ENCODE measurements around the gene TLL1.

The TLL1 gene

DNA sequence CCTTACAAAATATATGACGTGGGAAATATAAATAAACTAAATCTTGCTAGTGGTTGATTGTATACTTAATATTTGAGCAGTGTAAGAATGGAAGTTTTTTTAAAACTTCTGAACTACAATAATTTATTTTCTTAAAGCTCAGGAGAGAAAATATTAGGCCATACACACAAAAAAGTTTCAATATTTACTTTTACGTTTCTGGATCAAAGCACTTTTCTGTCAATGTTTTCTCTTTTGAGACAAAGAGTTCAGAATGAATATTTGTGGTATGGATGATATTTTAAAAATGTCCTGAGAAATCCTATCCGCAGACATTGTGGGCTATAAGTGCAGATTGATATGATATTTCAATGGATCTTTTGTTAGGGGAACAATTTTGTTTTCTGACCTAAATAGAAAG, 109.9 kb downstream of the TLL1 start:
- no peak for DNase-seq

DNA sequence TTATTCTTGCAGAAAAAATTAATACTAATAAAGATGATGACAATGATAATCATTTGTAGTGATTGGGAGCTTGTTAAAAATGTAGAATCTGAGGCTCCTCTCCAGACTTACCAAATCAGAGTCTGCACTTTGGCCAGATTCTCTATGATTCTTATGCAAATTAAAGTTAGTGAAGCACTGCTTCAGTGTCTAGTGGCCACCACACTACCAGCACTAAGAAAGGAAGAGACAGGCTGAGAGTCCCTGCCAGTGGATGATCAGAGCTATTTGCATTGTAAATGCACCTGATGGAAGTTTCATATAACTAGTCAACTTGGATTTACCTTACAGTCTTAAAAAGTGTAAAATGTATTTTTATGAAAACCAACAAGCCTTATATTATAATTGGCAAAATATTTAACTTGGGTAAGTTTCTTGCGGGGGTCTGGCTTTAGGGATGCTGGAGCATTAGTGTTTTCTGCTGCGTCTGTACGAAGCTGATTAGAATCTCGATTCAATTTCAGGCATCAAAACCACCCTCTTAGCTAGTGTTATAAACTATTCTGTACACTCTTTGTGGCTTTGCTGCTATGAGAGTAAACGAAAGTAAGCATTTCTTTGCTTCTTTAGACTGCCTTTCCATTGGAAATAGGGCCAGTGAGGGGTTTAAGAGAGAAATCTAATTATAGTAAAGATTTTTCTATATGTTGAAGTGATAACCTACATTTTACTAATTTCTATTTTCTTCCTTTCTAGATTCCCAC, 114.1 kb downstream of the TLL1 start:
- no peak for DNase-seq

DNA sequence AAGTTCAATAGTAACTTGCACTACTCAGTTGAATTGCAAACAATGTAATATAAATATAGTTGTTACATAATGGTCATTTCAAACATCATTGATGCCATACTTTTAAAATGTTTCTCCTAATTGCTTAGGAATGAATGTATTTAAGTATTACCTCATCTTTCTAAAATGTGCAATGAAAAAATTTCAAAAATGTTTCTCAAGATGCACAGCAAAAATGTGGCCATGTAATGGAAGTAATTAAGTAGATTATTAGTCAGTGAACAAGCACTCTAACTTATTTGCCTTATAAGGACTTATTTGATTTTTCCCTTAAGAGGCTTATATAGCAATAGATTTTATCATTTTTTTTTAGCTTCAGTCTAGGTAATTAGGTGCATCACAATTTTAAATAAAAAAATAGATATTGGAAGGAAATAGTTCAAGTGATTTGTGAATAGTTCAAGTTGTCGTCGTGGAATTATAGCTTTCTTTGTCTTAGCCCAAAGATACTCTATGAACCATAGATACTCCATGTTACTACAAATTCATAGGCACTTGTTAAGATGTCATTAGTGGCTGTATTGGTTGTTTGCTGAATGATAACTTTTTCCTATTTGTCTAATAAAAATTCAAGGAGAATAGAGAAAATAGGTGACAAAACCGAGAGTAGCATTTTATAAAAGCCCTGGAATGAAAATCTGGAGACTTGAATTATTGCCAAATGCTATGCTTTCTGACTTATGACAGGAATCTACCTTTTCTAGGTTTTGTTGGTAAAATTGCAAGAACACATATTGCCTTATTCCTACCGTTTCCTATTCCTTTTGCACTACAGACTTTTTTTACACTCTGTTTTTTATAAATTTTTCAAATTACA, 118.5 kb downstream of the TLL1 start:
- no peak for DNase-seq

DNA sequence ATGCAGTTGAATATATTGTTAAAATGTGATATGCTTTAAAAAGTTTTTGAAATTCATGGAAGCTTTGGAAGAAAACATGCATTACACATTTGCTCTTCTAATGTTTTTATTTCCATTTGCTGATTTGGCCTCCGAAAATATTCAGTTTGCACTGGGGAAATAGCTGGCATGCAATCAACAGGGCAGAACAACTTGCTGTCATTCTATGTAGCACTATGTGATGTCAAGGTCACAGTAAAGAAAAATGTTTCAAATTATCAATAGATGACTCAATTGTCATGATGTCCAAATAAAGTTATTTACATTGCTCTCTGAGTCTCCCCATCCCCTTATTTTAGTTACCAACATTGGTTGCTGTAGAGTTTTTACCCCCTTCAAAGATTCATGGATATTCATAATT, 119.2 kb downstream of the TLL1 start:
- DNase-seq = no peak

DNA sequence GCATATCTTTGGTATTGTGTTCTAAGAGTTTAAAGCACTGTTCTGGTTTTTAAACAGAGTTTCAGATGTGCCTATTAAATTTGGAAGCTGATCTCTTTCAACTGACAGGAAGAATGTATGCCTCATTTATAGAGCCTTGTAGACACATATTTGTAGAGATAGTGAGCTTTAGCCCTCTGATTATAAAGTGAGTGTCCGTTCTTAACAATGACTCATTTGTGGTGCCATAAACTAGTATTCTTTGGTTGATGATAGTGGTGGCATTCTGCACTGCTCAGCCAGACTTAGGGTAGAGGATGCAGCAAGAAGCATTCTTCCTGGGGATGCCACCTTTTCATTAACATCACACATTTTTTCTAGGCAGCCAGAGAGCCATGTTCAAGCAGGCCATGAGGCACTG, 121.7 kb downstream of the TLL1 start:
- no peak for DNase-seq

DNA sequence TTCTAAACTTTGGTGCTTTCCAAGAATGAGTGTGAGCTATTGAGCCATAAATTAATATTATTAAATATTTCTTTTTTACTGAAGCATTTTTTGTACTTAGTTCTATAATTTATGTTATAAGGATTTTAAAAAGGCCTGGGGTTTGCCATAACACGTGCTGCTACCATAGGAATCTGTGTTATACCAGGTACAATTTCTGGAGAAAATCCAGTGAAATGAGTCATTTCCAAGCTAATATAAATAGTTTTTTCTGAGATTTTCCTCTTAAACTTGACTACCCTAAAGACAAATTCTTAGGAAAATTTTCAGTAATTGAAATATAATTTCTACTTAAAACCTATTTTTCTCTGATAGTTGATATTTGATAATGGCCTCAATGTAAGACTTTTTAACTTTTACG, 130.8 kb downstream of the TLL1 start:
- DNase-seq = no peak

DNA sequence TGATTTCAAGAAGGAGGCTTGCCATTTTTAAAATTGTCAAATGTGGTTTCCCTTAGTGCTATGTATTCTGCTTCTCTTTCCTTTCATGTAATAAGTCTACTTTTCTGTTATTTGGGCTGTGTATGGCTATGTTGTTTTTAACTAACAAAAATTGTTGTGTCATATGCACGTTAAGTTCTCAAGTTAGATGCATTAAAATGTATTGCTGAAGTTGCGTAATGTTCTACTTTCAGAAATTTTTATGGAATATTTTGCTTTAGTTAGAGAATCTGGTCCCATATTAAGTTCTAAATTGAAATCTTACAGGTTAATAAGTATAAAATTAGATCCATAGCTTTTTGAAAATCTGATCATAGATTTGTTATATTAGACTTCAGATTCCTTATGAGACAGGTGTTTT, 133.2 kb downstream of the TLL1 start:
- DNase-seq = no peak

DNA sequence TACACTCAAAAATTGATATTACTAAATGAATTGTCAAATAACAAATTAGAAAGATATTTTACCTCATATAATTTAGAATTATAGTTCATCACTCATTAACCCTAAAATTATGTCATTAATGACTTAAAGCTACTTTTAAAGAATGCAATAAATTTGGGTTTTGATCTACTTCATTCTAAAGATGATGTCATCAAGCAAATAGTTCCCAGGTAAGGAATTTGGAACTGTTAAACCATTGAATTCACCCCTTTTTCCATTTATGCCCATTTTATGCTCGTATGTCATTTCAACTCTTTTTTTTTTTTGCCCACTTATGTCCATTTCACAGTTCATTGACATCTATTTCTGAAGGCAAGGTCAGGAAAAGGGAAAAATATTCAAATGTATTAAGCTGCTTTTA, 135.5 kb downstream of the TLL1 start:
- DNase-seq = no peak

DNA sequence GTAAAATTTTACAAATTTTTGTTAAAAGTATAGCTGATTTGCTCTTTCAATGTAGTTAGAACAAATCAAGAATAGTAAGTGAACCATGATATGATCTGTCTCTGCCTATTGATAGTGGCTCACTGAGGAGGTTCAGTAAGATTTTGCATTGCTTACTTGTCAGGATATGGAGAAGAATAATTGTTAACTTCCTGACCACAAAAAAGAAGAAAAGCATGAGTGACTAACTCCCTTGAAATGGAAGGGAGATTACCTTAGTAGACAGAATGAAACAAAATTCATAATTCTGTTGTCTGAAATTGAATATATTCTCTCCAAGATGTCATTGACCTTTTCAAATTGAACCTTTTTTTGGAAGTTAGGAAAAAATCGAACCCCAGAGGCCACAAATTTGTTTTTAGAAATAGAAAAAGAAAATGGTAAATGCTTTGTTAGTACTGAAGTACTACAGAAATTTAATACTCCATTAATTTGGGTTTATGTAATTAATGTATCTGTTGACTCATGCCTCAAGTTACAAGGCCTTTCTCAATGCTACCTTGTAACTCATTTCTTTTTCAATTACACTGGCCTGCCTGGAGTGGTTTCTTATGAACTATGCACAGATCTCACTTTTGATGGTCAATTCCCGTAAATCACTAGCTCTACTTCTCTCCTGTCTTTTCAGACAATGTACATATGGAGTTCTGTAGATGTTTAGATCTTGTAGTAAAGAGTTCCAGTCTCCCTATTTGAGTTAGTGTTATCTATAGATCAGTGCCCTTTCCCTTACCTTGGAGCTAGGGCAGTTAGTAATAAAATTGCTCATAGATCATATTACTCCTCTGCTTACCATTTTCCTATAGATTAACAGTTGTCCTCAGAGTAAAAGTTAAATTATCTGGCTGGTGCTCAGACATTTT, 139.3 kb downstream of the TLL1 start:
- no peak for DNase-seq

DNA sequence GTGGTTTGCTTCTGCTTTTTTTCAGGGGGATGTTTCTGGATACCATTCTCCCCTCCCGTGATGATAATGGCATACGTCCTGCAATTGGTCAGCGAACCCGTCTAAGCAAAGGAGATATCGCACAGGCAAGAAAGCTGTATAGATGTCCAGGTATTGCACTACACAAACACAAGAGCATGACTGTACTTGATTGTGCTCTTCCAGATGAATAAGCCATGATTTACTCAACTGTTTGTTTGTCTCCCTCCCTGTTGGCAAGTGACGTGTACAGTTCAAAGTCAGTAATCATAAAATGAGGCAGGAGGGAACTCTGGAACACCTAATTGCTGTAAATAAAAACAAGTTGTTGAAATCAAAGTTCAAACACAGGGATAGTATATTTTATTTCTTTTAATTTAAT, 141.4 kb downstream of the TLL1 start:
- DNase-seq = no peak

DNA sequence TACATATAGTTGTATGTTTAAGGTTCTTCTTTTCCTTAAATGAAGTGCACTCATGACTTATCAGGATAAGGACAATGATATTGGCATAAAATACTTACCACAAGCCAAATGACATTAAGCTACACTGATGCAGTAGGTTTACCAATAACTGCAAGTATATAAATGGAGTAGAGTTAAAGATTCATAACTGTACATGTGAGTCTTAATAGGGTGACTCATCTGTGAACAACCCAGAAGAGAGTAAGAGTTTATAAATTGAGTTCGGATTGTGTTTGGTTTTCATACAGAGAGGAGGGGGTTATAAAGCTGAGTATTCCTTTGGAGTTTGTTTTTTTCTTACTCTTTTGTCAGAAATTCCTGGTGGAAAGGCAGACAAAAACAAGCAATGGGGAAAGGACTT, 144.8 kb downstream of the TLL1 start:
- DNase-seq = no peak

DNA sequence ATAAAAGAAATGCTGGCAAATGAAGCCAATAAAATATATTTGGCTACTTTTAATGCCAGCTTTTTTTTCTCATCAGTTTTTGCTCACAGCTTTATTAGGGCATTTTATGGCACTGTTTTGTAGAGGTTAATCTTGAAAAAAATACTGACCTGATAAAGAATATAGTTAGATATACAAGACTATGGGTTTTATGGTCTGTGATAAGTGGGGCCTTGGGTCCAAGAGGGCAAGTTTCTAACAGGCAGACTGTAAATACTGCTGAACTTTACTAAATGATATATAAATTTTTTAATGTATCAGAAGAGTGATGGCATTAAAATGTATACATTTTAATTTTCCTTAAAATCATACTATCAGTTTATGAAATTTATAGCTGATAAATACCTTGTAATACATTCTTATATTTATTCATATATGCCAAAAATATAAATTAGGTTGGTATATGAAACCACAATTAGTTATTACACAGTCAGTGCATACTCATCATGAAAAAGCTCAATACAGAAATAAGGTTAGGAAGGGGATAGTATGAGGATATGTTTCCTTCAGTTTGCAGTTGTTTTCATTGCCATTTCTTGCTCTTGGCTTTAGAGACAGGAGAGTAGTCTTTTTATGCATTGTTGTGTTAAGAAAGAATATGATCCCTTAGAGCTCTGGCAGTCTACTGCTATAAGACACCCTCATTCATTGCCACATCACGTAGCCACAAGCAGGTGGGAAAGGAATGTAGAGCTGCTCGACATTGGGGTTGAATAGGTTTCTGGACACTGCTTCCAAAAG, 146.6 kb downstream of the TLL1 start:
- DNase-seq = no peak

DNA sequence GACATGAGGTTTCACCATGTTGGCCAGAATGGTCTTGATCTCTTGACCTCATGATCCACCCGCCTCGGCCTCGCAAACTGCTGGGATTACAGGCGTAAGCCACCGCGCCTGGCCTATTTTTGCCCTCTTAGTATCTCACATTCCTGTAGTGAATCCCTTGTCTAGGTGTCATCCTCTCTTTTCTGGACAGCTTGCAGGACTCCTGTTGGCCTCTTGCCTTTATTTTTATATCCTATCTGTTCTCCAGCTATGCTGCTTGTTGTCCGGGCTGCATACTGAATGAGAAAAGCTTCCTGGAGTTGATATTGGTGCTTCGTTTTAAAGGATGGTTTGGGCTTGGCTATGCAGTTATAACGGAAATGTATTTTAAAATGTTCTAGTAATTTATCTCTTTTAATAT, 148.6 kb downstream of the TLL1 start:
- no peak for DNase-seq

DNA sequence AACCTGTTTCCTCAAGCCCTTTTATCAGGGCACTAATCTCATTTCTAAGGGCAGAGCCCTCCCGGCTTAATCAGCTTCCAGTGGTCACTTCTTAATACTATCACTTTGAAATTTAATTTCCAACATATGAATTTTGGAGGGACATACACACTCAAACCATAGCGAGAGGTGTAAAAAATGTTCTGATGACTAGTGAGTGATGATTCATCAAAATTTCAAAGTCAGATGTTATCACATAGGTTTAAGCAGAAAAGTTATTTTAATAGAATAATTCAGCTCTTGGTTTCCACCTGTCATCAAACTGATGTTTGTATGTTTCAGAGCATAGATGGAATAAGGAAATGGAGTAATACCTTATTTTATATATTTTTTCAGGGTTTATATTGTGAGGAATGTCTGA, 161.9 kb downstream of the TLL1 start:
- DNase-seq = no peak

DNA sequence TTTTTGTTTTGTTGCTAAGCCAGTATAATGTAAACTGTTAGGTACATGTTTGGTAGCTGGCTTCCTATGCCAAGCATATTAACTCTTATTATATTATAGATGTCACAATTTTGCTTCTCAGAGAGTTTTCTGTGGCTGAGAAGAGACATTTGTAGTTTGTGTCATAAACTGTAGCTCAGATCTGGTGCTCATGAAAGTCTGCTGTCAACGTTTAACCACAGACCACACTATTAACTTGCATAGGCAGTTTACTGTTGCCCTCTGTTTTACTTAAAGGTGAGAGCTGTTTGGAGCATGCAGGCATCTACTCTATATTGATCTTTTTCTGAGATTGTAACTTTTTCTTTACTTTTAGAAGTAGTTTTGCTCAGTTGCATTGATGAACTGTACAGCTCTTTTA, 166.8 kb downstream of the TLL1 start:
- no peak for DNase-seq

DNA sequence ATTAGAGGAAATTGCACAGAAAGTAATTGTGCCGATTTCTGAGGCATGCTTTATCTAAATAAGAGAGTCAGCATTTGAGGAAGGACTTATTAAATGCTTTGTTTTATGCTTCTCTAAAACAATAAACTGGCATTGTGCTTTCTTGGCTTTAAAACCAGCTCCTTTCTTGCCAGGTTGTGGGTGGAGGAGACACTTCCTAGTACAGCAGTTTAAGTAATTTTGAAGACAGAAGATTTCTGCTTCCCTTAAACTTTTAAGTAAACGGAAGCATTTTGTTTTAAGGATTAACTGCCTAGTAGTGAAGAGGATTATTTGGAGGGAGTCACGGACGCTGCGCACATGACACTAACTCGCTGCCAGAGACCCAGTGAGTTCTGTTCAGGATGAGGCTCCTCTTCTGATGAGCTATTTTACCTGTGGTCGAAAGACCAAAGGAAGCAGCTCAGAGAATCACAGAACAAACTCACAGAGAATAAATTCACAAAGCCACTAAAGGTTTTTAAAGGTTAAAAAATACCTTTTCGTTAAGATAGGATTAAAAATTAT, 169.5 kb downstream of the TLL1 start:
- no peak for DNase-seq

DNA sequence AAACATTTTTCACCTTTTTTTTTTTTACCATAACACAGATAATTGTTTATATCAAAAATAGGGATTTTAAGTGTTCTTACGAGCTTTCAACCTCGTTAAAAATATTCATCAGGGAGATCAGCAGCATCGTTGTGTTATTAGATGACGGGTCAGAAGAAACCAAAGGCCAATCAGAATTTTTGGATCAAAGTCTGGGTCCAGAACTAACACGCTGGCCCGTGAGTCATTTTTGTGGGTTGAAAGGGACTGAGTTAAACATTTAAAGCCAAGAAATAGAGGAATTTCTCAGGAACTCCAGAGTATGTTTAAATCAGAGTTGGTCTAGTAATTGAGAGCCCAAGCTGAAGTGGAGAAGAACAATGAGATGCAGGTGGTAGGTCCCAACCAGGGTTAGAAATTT, 170.8 kb downstream of the TLL1 start:
- no peak for DNase-seq

DNA sequence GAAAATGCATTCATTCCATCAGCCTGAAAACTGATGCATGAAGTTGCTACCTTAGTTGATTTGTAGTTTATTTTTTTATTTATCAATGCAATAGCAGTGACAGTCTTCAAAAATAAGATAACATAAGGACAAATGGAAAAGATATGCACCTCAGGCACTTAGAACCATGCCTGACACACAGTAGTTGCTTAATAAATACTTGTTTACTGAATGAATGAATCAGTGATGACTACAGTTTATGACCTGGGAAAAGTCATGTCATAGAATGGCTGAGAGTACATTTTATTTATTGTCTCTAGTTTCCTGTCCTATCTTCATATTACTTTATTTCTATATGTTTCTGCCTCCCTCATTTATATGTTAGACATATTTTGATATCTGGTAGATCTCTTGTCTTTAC, 171.8 kb downstream of the TLL1 start:
- DNase-seq = no peak

DNA sequence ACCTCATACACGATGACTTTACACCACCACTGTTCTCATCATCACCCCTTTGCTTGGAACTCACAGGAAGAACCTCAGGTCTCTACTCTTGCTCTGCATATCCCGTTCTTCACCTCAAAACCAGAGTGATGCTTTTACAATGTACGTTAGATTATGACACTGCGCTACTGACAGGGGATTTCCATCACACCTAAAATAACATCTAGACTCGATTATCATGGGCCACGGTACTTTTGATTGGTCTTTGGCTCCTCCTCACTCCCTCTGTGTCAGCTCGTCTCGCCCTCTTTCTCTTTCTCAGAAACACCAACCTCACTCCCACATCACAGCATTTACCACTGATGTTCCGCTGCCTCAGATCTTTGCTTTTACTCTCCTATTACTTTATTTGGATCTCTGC, 172.4 kb downstream of the TLL1 start:
- DNase-seq = peak; percentile 65

DNA sequence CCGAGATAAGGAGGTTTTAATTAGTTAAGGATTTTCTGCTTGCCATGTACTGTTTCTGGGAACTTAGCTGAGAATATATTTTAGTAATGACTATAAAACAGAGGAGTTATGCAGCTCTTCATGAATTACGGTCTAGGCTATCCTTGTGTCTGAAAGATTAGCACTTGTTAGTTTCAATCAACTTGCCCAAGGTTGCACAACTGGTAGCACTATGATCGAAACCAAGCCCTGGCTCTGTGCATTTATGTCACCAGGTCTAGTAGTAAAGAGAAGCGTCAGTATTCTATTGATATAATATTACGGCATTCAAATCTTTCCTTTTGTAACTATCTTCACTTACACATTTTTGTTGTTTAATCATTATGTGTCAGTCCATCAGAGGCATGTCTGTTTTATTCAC, 176.0 kb downstream of the TLL1 start:
- DNase-seq = no peak

DNA sequence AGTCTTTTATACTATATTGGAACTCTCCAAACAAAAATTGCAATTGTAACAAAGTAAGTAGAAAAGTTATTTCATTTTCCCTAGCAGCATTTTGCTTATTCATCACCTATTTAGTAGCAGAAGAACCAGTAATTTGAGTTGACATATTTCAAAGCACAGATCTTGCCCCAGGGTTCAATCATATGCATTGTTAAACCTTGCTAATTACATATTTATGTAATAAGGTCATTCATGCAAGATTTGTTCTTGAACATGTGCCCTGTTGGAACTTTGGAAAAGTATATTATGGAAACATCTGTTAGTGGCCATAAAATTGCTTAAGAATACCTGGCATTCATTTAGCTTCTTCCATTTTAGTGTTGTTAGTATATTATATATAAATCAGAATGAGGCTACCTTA, 191.7 kb downstream of the TLL1 start:
- DNase-seq = no peak

DNA sequence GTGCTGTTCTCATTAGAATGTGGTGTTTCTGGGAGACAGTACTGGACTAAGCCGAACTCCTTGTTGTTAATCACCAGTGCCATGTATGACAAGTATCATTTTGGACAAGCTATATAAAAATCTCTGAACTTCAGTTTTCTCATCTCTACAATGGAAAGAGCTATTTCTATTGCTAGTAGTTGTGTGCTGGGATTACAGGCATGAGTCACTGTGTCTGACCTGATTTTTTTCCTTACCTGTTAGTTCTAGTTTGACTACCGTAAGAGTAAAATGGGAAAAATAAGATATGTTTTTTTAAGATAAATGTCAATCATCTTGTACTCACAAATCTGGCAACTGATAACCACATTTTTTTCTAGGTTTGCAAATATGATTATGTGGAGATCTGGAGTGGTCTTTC, 192.3 kb downstream of the TLL1 start:
- no peak for DNase-seq

All from CD4-positive, alpha-beta T cell treated with Interleukin-21 for 1 hour (primary cell).